Daoy (cell line): ENCODE data around the gene NDUFB3. TPM values are rescaled to one million over a fixed set of nuclear protein-coding genes. Genes with fewer than 3 reads are reported as not detected.
"Not testable (repeated sequence)": the region's sequence is repeated elsewhere in the genome, so short reads cannot be mapped to it uniquely, and the experiment has no call there.

ENCODE experiments used
- DNase-seq: peaks from one replicate; pipeline ENCODE4 v3.0.0-alpha.2; 2015; ENCODE audit warnings: low read depth
- total RNA-seq: library from RNA; depleted of rRNA; stranded (reverse); fragments of >200 nt; shearing (Covaris generic); gene quantifications from 2 replicates; pipeline ENCODE4 v1.2.3, GENCODE V29; 2014; rRNA removed

The NDUFB3 gene
- total RNA-seq: 180 and 303 TPM in 2 replicates

- DNase-seq: peak; percentile 94
Measured at GRCh38 chr2:201071479-201072200, at the start of gene NDUFB3, which contains the start of gene HYCC2. Gene NDUFB3, plus strand, starts transcription at chr2:201072001. Its CDS starts 6,882 bp downstream, at chr2:201078883. Gene HYCC2, minus strand, starts transcription at chr2:201071671. Its CDS starts 47,662 bp downstream, at chr2:201024009.

- no peak for DNase-seq
Measured at GRCh38 chr2:201024518-201024917, 47.3 kb upstream of the NDUFB3 start.

- DNase-seq: not testable (repeated sequence)
Measured at GRCh38 chr2:201034355-201034754, 37.4 kb upstream of the NDUFB3 start.

DNA sequence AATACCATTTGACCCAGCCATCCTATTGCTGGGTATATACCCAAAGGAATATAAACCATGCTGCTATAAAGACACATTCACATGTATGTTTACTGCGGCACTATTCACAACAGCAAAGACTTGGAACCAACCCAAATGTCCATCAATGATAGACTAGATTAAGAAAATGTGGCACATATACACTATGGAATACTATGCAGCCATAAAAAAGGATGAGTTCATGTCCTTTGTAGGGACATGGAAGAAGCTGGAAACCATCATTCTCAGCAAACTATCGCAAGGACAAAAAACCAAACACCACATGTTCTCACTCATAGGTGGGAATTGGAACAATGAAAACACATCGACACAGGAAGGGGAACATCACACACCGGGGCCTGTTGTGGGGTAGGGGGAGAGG is 33.4 kb upstream of the NDUFB3 start:
- DNase-seq: not testable (repeated sequence)

- DNase-seq: no peak
Measured at GRCh38 chr2:201038855-201039254, 32.9 kb upstream of the NDUFB3 start.

DNA sequence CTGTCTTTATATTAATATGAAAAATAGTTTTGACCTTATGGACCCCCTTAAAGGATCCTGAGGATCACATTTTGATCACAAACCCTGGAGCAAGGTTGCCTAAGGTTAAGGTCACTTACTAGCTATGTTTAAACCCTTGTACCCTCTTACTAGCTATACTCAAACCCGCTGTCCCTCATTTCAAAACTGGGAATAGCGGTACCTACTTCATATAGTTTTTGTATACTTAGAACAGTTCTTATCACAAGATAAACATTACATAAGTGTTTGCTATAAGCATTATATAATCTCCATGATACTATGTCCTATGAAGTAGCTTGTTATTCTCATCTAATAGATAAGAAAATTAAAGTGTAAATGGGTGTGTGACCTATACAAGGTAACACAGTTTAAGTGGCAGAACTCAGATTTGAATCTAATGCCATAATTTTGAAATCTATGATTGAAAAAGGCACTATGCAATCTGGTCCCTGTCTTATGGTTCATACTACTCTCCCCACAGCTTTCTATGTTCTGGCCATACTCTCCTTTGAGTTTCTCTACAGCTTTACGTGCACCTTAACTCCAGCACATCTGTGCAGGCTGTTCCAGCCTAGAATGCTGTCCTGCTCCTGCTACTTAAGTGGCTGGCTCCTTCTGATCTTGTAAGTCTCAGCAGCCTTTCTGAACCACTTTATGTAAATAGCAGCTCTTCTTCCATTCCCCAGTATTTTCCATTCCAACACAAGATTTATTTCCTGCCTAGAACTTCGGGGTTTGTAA is 30.8 kb upstream of the NDUFB3 start:
- DNase-seq: no peak

DNA sequence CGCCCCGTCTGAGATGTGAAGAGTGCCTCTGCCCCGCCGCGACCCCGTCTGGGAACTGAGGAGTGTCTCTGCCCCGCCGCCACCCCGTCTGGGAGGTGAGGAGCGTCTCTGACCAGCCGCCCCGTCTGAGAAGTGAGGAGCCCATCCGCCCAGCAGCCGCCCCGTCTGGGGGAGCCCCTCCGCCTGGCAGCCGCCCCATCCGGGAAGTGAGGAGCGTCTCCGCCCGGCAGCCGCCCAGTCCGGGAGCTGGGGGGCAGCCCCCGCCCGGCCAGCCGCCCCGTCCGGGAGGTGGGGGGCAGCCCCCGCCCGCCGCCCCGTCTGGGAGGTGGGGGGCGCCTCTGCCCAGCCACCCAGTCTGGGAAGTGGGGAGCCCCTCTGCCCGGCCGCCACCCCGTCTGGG is 29.4 kb upstream of the NDUFB3 start:
- DNase-seq: not testable (repeated sequence)

GRCh38 chr2:201043050-201043449 is 28.8 kb upstream of the NDUFB3 start:
- DNase-seq: not testable (repeated sequence)

DNA sequence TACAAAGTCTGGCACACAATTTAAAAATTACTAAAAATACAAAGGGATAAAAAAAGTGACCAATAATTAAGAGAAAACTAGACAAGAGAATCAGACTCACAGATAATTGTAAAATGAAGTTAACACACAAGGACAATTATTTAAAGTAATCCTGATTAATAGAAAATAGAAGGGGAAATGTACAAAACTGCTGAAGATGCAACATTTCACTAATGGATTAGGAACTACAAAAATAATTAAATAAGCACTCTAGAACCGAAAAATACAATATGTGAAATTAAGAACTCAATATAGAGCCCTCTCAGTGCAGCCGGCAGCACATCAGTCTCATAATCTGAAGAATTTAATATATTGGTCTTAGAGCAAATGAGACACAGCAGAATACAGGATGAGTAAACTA is 24.9 kb upstream of the NDUFB3 start:
- no peak for DNase-seq

GRCh38 chr2:201049455-201049854 is 22.3 kb upstream of the NDUFB3 start:
- DNase-seq: no peak

- no peak for DNase-seq
Measured at GRCh38 chr2:201057087-201057521, 14.7 kb upstream of the NDUFB3 start.

GRCh38 chr2:201057715-201058248 is 14.0 kb upstream of the NDUFB3 start:
- no peak for DNase-seq

GRCh38 chr2:201058914-201059313 is 12.9 kb upstream of the NDUFB3 start:
- DNase-seq: no peak

DNA sequence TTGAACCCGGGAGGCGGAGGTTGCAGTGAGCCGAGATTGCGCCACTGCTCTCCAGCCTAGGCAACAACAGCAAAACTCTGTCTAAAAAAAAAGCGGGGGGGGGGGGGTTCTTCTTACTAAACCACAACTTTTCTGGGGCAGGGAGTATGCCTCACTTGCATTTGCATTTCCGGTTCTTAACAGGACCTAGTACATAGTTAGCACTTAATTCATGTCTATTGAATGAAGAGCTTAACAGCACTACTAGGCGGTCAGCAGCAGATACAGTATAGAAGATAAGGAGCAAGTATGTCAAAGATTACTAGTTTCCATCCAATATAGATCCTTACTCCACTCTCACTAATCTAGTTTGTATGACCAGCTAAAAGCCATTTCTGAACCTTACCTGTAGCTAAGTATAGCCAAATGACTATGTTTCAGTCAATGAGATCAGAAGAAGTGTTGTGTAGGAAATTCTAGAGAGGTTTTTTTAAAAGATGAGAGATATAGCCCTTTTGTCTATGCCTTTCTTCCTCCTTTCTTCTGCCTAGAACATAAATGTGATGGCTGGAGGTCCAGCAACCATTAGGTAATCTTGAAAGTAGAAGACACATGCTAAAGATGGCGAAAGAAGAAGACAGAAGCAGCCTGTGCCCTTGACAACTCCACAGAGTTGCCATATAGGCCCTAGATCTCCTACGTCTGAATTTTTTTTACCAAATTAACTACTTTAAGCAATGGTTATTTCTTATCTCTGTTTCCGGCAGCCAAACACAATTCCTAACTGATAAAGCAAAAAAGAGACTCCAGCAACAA is 11.6 kb upstream of the NDUFB3 start:
- DNase-seq: no peak

- DNase-seq: not testable (repeated sequence)
Measured at GRCh38 chr2:201063516-201063915, 8.3 kb upstream of the NDUFB3 start.

- no peak for DNase-seq
Measured at GRCh38 chr2:201064797-201065329, 6.9 kb upstream of the NDUFB3 start.

GRCh38 chr2:201070948-201071478 is 788 bp upstream of the NDUFB3 start:
- DNase-seq: peak; percentile 10

DNA sequence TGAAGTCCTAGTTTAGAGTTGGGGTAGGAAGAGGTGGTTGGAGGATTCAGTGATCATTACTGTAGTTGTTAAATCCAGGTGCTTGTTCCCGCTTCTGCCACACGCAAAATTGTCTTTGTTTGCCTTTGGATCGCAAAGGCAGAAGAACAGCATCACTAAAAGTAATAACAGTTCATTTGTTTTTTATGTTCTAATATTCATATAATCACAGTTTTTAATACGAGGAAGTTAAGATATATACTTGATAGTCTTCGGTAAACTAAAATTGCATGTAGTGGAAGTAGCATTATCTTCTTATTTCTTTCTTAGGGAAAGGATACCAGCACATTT is 365 bp downstream of the NDUFB3 start:
- no peak for DNase-seq

- no peak for DNase-seq
Measured at GRCh38 chr2:201073071-201073470, 1.3 kb downstream of the NDUFB3 start.

- DNase-seq: no peak
Measured at GRCh38 chr2:201074996-201075395, 3.2 kb downstream of the NDUFB3 start.

- DNase-seq: no peak
Measured at GRCh38 chr2:201084863-201085262, 13.1 kb downstream of the NDUFB3 start.
